ENCODE results near the gene PKNOX2. TPM values are rescaled to one million over a fixed set of nuclear protein-coding genes. Genes with fewer than 3 reads are reported as not detected.

The PKNOX2 gene
- total and polyA plus RNA-seq, 10 of the 15 experiments (the other 5 are each of a cell fraction or from before 2014, with no cell fraction given), result not detected

- ChIA-PET SMC1A (ENCODE audit: uncharacterized antibody, unreplicated experiment) (no interaction called here), RAD21 (ENCODE audit: unreplicated experiment) (no interaction called here), CTCF (no interaction called here), POLR2A (no interaction called here)
- intact Hi-C loops (cut with micrococcal nuclease; ENCODE audit: unreplicated experiment), result no loop called here
- H3K27me3 ChIP-seq (replicated peaks in 1 of 2; ENCODE audit: control insufficient read depth in 2 of 2, insufficient read depth in 2 of 2, low read length in 1 of 2), result peaks cover 5 to 6% of the 10 kb centered on the region in 2 experiments; a peak in 3 of 4 replicates
- BruUV-seq (replicated peaks), result no TSS peak
- ATAC-seq (no peak), FAIRE-seq (no peak), DNase-seq (ENCODE audit: low read depth, low spot score) (no peak)
- 0% methylated on average over 1 of the region's 1 CpG for WGBS (ENCODE audit: insufficient coverage, insufficient replicate concordance, low lambda C conversion rate, missing lambda C conversion rate)
- H3K4me2 ChIP-seq (ENCODE audit: control insufficient read depth, insufficient read depth), result no peak overlapping the region
- H2AFZ ChIP-seq (ENCODE audit: control insufficient read depth, low read depth, low read length), result no peak overlapping the region
- H3K27ac ChIP-seq (ENCODE audit: control insufficient read depth, insufficient read depth), result no peak overlapping the region
- H3K79me2 ChIP-seq (ENCODE audit: control insufficient read depth, insufficient read depth, low read length), result no peaks in the 10 kb centered on the region
- H3K9ac ChIP-seq (ENCODE audit: control insufficient read depth, insufficient read depth, low read length), result no peak overlapping the region
- H3K4me1 ChIP-seq (ENCODE audit: control insufficient read depth, insufficient read depth, low read length), result no peaks in the 10 kb centered on the region
- no peak overlapping the region for H3K4me3 ChIP-seq
- H4K20me1 ChIP-seq (ENCODE audit: control insufficient read depth, insufficient read depth), result no peaks in the 10 kb centered on the region
- in situ Hi-C loops (cut with MboI), result no loop called here
- no peaks in the 10 kb centered on the region for H3K36me3 ChIP-seq (ENCODE audit: control insufficient read depth in 2 of 2, insufficient read depth in 2 of 2, low read length in 1 of 2)
- no peaks in the 10 kb centered on the region for H3K9me3 ChIP-seq (replicated peaks; ENCODE audit: control insufficient read depth, insufficient read depth, low read length)
- no peak for TF ChIP-seq MEF2A (IDR thresholded peaks at IDR 0.05; ENCODE audit: insufficient read depth, low read depth, low read length)
- TF ChIP-seq STAT1 (conservative IDR thresholded peaks at IDR 0.05), result no peak
- TF ChIP-seq ZNF622 (IDR thresholded peaks at IDR 0.05), result no peak
- no peak for TF ChIP-seq E4F1 (IDR thresholded peaks at IDR 0.05; ENCODE audit: borderline replicate concordance, partially characterized antibody)
- TF ChIP-seq SMARCA5 (IDR thresholded peaks at IDR 0.05), result no peak
- TF ChIP-seq HDAC2 (IDR thresholded peaks at IDR 0.05), result no peak
- TF ChIP-seq ZZZ3 (IDR thresholded peaks at IDR 0.05; ENCODE audit: control insufficient read depth, insufficient read length, low read depth), result no peak
- no peak for TF ChIP-seq ZNF592 (IDR thresholded peaks at IDR 0.05)
- no peak for TF ChIP-seq YY1 (IDR thresholded peaks at IDR 0.05; ENCODE audit: low read depth, low read length)
- no peak for TF ChIP-seq HCFC1 (IDR thresholded peaks at IDR 0.05; ENCODE audit: low read length)
- no peak for TF ChIP-seq RCOR1 (conservative IDR thresholded peaks at IDR 0.05; ENCODE audit: low read depth, low read length)
- no peak for TF ChIP-seq PRDM15 (CRISPR knock-in tag; IDR thresholded peaks at IDR 0.05)
- no peak for TF ChIP-seq E2F4 (IDR thresholded peaks at IDR 0.05; ENCODE audit: low read depth, low read length)
- TF ChIP-seq SMC3 (IDR thresholded peaks at IDR 0.05; ENCODE audit: borderline replicate concordance, low read length), result no peak
These were observed 43.4 kb downstream of the PKNOX2 start for GRCh38 chr11:125207866-125208425.

All from GM12878 (cell line).